ENCODE data around the gene PFDN1. TPM values are rescaled to one million over a fixed set of nuclear protein-coding genes. Genes with fewer than 3 reads are reported as not detected.

Gene PFDN1
- total RNA-seq, 1 donor: 60.2 TPM

- no peak for TF ChIP-seq CTCF (IDR thresholded peaks at IDR 0.05; ENCODE audit: insufficient read depth, low read length)
- no peak for DNase-seq (ENCODE audit: low read depth)
- no peak overlapping the region for H3K4me3 ChIP-seq (ENCODE audit: low read depth, low read length)
Measured at GRCh38 chr5:140250386-140250785, 52.5 kb downstream of the PFDN1 start.

GRCh38 chr5:140249536-140249935 is 53.4 kb downstream of the PFDN1 start:
- TF ChIP-seq CTCF (IDR thresholded peaks at IDR 0.05; ENCODE audit: insufficient read depth, low read length): no peak
- no peak overlapping the region for H3K4me3 ChIP-seq (ENCODE audit: low read depth, low read length)
- no peak for DNase-seq (ENCODE audit: low read depth)

- no peak overlapping the region for H3K4me3 ChIP-seq (ENCODE audit: low read depth, low read length)
- no peak for DNase-seq (ENCODE audit: low read depth)
- TF ChIP-seq CTCF (IDR thresholded peaks at IDR 0.05; ENCODE audit: insufficient read depth, low read length): no peak
Measured at GRCh38 chr5:140248414-140248813, 54.5 kb downstream of the PFDN1 start.

- peak; percentile 34 for TF ChIP-seq CTCF (IDR thresholded peaks at IDR 0.05; ENCODE audit: insufficient read depth, low read length)
- DNase-seq (ENCODE audit: low read depth): peak; percentile 71
Measured at GRCh38 chr5:140246378-140247122, 56.4 kb downstream of the PFDN1 start.

GRCh38 chr5:140245926-140246325 is 57.0 kb downstream of the PFDN1 start:
- DNase-seq (ENCODE audit: low read depth): no peak
- no peak overlapping the region for H3K4me3 ChIP-seq (ENCODE audit: low read depth, low read length)
- TF ChIP-seq CTCF (IDR thresholded peaks at IDR 0.05; ENCODE audit: insufficient read depth, low read length): no peak

More at GRCh38 chr5:140246378-140247122, 56.4 kb downstream of the PFDN1 start:
- H3K4me3 ChIP-seq (ENCODE audit: low read depth, low read length): no peak overlapping the region

- no peak for DNase-seq (ENCODE audit: low read depth)
- no peak for TF ChIP-seq CTCF (IDR thresholded peaks at IDR 0.05; ENCODE audit: insufficient read depth, low read length)
- no peak overlapping the region for H3K4me3 ChIP-seq (ENCODE audit: low read depth, low read length)
Measured at GRCh38 chr5:140245341-140245740, 57.6 kb downstream of the PFDN1 start.

Measured in fibroblast of the aortic adventitia (primary cell).